ENCODE results near the gene ELMO1.

The ELMO1 gene

DNA sequence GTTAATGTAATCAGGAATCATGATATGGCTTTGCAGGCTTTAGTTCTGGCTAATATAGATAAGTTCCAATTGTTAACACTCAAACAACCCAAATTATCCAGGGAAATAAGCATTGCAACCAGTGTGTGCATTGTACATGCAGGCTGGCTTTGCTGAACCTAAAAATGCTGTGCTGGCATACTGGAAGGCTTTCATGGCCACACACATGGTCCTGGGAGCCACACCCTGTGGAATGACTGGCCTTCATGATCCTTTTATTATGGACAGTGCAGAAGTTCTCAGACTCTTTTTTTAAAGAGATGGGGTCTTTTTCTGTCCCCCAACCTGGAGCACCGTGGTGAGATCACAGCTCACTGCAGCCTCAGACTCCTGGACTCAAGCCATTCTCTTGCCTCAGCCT lies 5.0 kb downstream of the ELMO1 start:
- H3K27me3 ChIP-seq (ENCODE audit: insufficient read depth, low read length), result peaks cover 21% of the 10 kb centered on the region; the same call in 1 of the 2 replicates
- no peak overlapping the region for H2AFZ ChIP-seq (ENCODE audit: low read length, unreplicated experiment)
- H3K79me2 ChIP-seq (ENCODE audit: control insufficient read depth, insufficient read depth, low read length, unreplicated experiment), result no peaks in the 10 kb centered on the region

DNA sequence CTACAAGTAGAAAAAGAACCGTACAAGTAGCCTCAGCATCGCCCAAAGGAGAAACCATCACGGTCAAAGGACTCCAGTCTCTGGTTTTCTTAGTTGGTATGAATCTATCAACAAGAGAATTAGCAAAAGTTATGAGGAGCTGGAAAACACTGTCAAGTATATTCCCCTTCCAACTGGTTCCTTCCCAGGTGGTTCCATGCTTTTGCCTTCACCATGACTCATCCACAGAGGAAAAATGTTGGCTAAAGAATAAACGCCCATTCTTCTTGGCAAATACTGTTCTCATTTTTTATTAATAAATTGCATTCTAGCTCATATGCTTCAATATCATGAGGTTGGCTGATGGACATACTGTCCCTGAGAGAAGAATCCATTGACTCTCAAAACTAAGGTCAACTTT lies 6.4 kb downstream of the ELMO1 start:
- Histone ChIP-seq H3K27me3 (ENCODE audit: insufficient read depth, low read length) (peaks cover 7% of the 10 kb centered on the region; the same call in 1 of the 2 replicates), H2AFZ (ENCODE audit: low read length, unreplicated experiment) (no peak overlapping the region), H3K79me2 (ENCODE audit: control insufficient read depth, insufficient read depth, low read length, unreplicated experiment) (no peaks in the 10 kb centered on the region), H3K27ac (ENCODE audit: low read depth, low read length) (no peak overlapping the region), H3K36me3 (ENCODE audit: insufficient read depth, low read length) (no peaks in the 10 kb centered on the region), H3K4me3 (ENCODE audit: low read depth, low read length) (no peak overlapping the region), H3K4me1 (ENCODE audit: control insufficient read depth, insufficient read depth, low read length, unreplicated experiment) (no peaks in the 10 kb centered on the region)

More for the DNA sequence above, 5.0 kb downstream of the ELMO1 start:
- H3K4me3 ChIP-seq (ENCODE audit: low read depth, low read length), result no peak overlapping the region
- H3K36me3 ChIP-seq (ENCODE audit: insufficient read depth, low read length), result no peaks in the 10 kb centered on the region
- no peak overlapping the region for H3K27ac ChIP-seq (ENCODE audit: low read depth, low read length)
- no peaks in the 10 kb centered on the region for H3K4me1 ChIP-seq (ENCODE audit: control insufficient read depth, insufficient read depth, low read length, unreplicated experiment)

DNA sequence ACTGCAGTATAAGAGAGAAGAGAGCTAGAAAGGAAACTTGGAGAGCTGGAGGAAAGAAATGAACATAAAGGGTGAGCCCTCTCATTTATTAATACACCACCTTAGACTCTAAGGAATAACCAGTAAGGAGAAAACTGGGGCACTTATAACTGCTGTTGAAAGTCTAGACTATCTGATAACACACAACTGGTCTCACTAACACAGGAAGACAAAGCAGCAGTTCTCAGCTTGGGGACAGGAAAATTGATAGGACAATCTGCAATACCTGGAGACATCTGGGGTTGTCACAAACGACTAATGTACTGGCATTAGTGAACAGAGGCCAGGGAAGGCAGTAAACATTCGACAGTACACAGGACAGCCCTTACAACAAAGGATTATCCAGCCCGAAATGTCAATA lies 6.8 kb downstream of the ELMO1 start:
- Histone ChIP-seq H3K4me1 (ENCODE audit: control insufficient read depth, insufficient read depth, low read length, unreplicated experiment) (no peaks in the 10 kb centered on the region), H3K79me2 (ENCODE audit: control insufficient read depth, insufficient read depth, low read length, unreplicated experiment) (no peaks in the 10 kb centered on the region), H3K4me3 (ENCODE audit: low read depth, low read length) (no peak overlapping the region), H3K27me3 (ENCODE audit: insufficient read depth, low read length) (peaks cover 3% of the 10 kb centered on the region; the same call in 1 of the 2 replicates), H3K36me3 (ENCODE audit: insufficient read depth, low read length) (no peaks in the 10 kb centered on the region), H2AFZ (ENCODE audit: low read length, unreplicated experiment) (no peak overlapping the region), H3K27ac (ENCODE audit: low read depth, low read length) (no peak overlapping the region)

DNA sequence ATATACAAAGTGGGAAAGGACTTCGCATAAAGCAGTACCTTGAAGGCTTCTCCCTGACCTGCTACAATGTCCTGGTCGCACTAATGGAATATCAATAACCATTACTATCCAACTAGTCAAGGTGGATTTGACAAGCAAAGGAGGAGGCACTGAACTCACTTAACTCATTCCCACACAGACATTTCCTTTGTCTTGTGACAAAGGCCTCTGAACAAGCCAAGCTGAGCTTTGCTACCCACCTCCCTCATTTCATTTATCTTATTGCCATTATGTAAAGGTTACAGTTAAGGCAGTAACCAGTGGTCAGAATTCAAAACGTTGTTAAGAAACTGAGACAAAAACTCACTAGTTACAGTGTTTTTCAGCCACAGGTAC lies 7.3 kb downstream of the ELMO1 start:
- H3K27me3 ChIP-seq (ENCODE audit: insufficient read depth, low read length), result no peaks in the 10 kb centered on the region
- H3K4me3 ChIP-seq (ENCODE audit: low read depth, low read length), result no peak overlapping the region
- H3K4me1 ChIP-seq (ENCODE audit: control insufficient read depth, insufficient read depth, low read length, unreplicated experiment), result no peaks in the 10 kb centered on the region
- no peaks in the 10 kb centered on the region for H3K79me2 ChIP-seq (ENCODE audit: control insufficient read depth, insufficient read depth, low read length, unreplicated experiment)
- H3K27ac ChIP-seq (ENCODE audit: low read depth, low read length), result no peak overlapping the region
- no peaks in the 10 kb centered on the region for H3K36me3 ChIP-seq (ENCODE audit: insufficient read depth, low read length)
- no peak overlapping the region for H2AFZ ChIP-seq (ENCODE audit: low read length, unreplicated experiment)

GRCh38 chr7:37440738-37441385 lies 7.8 kb downstream of the ELMO1 start:
- H3K36me3 ChIP-seq (ENCODE audit: insufficient read depth, low read length), result no peaks in the 10 kb centered on the region
- no peak overlapping the region for H3K27ac ChIP-seq (ENCODE audit: low read depth, low read length)
- no peak overlapping the region for H3K4me3 ChIP-seq (ENCODE audit: low read depth, low read length)
- H3K27me3 ChIP-seq (ENCODE audit: insufficient read depth, low read length), result no peaks in the 10 kb centered on the region
- H2AFZ ChIP-seq (ENCODE audit: low read length, unreplicated experiment), result no peak overlapping the region
- no peaks in the 10 kb centered on the region for H3K79me2 ChIP-seq (ENCODE audit: control insufficient read depth, insufficient read depth, low read length, unreplicated experiment)
- H3K4me1 ChIP-seq (ENCODE audit: control insufficient read depth, insufficient read depth, low read length, unreplicated experiment), result no peaks in the 10 kb centered on the region

- Histone ChIP-seq H3K27ac (ENCODE audit: low read depth, low read length) (no peak overlapping the region), H3K36me3 (ENCODE audit: insufficient read depth, low read length) (no peaks in the 10 kb centered on the region), H3K4me3 (ENCODE audit: low read depth, low read length) (no peak overlapping the region), H2AFZ (ENCODE audit: low read length, unreplicated experiment) (no peak overlapping the region), H3K27me3 (ENCODE audit: insufficient read depth, low read length) (no peaks in the 10 kb centered on the region), H3K79me2 (ENCODE audit: control insufficient read depth, insufficient read depth, low read length, unreplicated experiment) (no peaks in the 10 kb centered on the region), H3K4me1 (ENCODE audit: control insufficient read depth, insufficient read depth, low read length, unreplicated experiment) (no peaks in the 10 kb centered on the region)
Measured at GRCh38 chr7:37439653-37440026, 9.0 kb downstream of the ELMO1 start.

DNA sequence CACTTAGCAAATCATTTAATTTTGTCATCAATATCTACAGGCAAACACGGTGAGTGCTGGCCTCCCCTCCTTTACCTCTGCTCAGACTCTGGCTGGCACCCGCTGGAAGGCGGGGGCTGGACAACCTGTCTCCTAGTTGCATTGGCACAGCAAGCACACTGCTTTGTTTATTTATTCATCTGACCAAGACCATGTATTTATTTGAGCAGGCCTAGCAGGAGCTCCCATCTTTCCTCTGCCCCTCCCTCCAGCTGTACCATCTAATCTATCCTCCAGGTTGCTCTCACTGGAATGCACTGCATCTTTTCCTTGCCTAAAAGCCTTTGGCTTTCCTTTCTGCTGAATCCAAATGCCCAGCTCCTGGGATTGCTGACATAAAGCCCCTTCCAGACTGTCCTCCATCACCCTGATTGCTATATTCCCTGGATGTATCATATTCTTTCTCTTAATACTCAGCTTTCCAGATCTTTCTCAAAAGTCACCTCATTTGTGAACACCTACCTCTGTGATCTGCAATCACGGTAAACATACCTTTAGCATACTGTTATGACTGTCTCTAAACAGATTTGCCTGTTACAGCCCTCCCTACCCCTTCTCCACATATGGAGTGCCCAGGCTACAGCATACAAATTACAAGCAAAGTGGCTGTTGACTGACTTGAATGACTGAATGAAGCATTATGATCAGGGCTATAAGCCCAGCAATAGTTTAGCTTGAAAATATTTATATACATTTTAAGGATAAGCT lies 9.6 kb downstream of the ELMO1 start:
- Histone ChIP-seq H3K4me1 (ENCODE audit: control insufficient read depth, insufficient read depth, low read length, unreplicated experiment) (no peaks in the 10 kb centered on the region), H3K36me3 (ENCODE audit: insufficient read depth, low read length) (no peaks in the 10 kb centered on the region), H3K79me2 (ENCODE audit: control insufficient read depth, insufficient read depth, low read length, unreplicated experiment) (no peaks in the 10 kb centered on the region), H2AFZ (ENCODE audit: low read length, unreplicated experiment) (no peak overlapping the region), H3K4me3 (ENCODE audit: low read depth, low read length) (no peak overlapping the region), H3K27me3 (ENCODE audit: insufficient read depth, low read length) (no peaks in the 10 kb centered on the region), H3K27ac (ENCODE audit: low read depth, low read length) (no peak overlapping the region)

DNA sequence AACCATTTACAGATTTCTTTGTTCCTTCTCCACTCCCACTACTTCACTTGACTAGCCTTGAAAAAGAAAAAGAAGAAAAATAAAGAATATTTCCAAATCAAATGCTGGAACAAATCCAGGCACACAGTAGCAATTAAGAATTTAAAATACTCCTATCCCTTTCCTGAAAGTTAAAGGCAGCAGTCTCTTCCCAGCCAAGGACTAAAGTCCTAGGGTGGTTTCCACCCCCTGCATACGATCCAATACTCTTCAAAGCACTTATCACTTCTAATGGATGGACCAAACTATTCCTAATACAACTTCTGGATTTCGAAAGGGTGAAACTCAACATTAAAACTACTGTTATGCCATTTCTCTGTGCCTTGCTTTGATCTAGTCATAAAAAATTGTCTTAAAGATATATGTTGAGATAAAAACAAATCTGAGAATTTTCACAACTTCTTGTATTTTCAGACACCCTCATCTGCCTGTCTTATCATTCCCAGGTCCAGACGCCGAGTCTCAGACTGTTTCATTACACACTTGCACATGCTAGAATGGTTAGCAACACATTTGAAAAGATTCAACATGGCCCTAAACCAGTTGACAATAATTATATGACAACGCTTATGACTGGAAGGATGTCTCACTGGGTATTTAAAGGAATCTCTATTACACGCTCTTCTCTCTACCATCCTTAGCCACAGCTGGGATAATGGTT lies 13.4 kb downstream of the ELMO1 start:
- no peaks in the 10 kb centered on the region for H3K27me3 ChIP-seq (ENCODE audit: insufficient read depth, low read length)
- no peaks in the 10 kb centered on the region for H3K4me1 ChIP-seq (ENCODE audit: control insufficient read depth, insufficient read depth, low read length, unreplicated experiment)
- no peaks in the 10 kb centered on the region for H3K79me2 ChIP-seq (ENCODE audit: control insufficient read depth, insufficient read depth, low read length, unreplicated experiment)
- H2AFZ ChIP-seq (ENCODE audit: low read length, unreplicated experiment), result no peak overlapping the region
- no peak overlapping the region for H3K27ac ChIP-seq (ENCODE audit: low read depth, low read length)
- no peaks in the 10 kb centered on the region for H3K36me3 ChIP-seq (ENCODE audit: insufficient read depth, low read length)
- H3K4me3 ChIP-seq (ENCODE audit: low read depth, low read length), result no peak overlapping the region

DNA sequence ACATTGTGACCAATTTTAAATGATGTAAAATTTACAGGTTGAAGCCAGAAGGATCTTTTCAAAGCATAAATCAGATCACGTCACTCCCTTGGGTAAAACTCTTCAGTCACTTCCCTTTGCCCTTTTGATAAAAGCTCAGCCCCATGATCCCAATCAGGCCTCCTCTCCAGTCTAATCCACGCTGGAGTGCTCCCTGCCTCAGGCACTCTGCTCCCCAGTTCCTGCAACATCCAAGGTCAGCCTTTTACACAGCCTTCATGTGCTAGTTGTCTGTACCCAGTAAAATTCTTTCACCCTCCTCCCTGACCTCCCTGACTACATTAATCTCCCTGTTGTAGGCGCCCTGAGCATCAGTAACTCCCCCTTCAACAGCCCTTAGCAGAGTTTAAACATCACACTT lies 14.1 kb downstream of the ELMO1 start:
- no peak overlapping the region for H3K27ac ChIP-seq (ENCODE audit: low read depth, low read length)
- H3K27me3 ChIP-seq (ENCODE audit: insufficient read depth, low read length), result no peaks in the 10 kb centered on the region
- no peaks in the 10 kb centered on the region for H3K4me1 ChIP-seq (ENCODE audit: control insufficient read depth, insufficient read depth, low read length, unreplicated experiment)
- H3K36me3 ChIP-seq (ENCODE audit: insufficient read depth, low read length), result no peaks in the 10 kb centered on the region
- H3K79me2 ChIP-seq (ENCODE audit: control insufficient read depth, insufficient read depth, low read length, unreplicated experiment), result no peaks in the 10 kb centered on the region
- no peak overlapping the region for H2AFZ ChIP-seq (ENCODE audit: low read length, unreplicated experiment)
- H3K4me3 ChIP-seq (ENCODE audit: low read depth, low read length), result no peak overlapping the region

DNA sequence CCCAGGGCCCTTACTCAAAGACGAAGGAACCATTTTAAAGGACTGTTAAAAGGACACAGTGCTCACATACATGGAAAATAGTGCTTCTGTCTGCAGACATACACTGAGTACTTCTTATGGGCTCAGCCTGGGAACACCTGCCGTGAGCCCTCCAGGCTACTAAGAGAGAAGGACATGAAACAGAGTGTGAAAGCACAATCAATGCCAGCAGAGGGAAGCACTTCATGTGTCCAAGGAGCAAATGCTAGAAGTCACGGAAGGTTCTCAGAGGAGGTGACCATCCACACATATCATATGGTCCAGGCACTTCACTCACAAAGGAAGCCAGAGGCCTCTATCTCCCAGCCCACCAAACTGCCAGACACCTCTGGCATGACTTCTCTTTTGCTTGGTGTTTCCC lies 15.5 kb downstream of the ELMO1 start:
- Histone ChIP-seq H3K79me2 (ENCODE audit: control insufficient read depth, insufficient read depth, low read length, unreplicated experiment) (no peaks in the 10 kb centered on the region), H3K4me3 (ENCODE audit: low read depth, low read length) (no peak overlapping the region), H3K27me3 (ENCODE audit: insufficient read depth, low read length) (no peaks in the 10 kb centered on the region), H3K4me1 (ENCODE audit: control insufficient read depth, insufficient read depth, low read length, unreplicated experiment) (no peaks in the 10 kb centered on the region), H2AFZ (ENCODE audit: low read length, unreplicated experiment) (no peak overlapping the region), H3K27ac (ENCODE audit: low read depth, low read length) (no peak overlapping the region), H3K36me3 (ENCODE audit: insufficient read depth, low read length) (no peaks in the 10 kb centered on the region)
